Measurements from ENCODE around the gene ZNF3.

Gene ZNF3

DNA sequence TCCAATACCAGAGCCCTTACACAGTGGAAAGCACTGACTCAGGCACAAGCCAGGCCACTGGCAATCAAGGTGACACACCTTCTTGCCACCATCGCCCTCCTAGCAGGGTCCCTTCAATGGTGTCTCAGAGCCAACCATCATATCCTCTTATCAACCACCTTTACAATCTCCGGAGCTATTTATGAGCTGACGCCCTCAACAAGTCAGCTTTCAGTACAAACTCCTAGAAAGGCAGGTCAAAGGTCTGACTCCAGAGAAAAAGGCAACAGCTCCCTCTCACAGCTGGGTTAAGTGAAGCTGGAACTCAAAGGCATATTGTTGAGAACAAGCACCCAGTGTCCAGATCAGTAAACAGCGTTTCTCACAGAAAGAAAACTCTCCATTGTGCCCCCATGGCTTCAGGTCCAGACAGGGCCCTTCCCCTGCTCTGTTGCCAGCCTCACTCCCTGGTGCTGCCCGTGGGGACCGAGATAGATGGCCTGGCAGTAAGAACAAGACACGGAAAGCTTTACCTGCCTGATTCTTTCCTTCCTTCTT is 2.4 kb downstream of the ZNF3 start:
- TF ChIP-seq, protein P1, sequence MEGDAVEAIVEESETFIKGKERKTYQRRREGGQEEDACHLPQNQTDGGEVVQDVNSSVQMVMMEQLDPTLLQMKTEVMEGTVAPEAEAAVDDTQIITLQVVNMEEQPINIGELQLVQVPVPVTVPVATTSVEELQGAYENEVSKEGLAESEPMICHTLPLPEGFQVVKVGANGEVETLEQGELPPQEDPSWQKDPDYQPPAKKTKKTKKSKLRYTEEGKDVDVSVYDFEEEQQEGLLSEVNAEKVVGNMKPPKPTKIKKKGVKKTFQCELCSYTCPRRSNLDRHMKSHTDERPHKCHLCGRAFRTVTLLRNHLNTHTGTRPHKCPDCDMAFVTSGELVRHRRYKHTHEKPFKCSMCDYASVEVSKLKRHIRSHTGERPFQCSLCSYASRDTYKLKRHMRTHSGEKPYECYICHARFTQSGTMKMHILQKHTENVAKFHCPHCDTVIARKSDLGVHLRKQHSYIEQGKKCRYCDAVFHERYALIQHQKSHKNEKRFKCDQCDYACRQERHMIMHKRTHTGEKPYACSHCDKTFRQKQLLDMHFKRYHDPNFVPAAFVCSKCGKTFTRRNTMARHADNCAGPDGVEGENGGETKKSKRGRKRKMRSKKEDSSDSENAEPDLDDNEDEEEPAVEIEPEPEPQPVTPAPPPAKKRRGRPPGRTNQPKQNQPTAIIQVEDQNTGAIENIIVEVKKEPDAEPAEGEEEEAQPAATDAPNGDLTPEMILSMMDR (IDR thresholded peaks at IDR 0.05; ENCODE audit: borderline replicate concordance, control extremely low read depth, extremely low read depth, insufficient read depth, missing control alignments): no peak
- DNase-seq (ENCODE audit: low spot score): no peak
- in situ Hi-C loops (cut with MboI; ENCODE audit: low sequenced_read_pairs, unreplicated experiment): loop anchor here (10.0 kb wide), 1 partner anchor 84 kb away; no protein-coding TSS in a partner anchor

DNA sequence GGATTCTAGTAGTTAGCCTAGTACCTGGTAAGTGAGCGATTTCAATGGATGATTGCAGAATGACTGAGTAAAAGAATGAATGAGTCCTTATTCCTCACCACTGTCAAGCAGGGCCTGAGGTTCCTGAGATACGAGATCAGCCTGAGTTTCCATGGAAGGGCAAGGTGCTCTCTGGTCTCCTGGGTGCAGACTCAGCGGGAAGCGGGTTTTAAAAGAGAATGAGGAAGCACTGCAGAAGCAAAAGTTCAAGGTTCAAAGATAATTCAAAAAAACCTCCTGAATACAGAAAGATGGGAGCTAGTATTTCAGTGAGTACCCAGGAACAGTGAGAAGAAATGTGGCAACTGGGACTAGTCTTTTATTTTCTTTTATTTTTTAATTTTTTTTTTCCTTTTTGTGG is 4.3 kb downstream of the ZNF3 start:
- TF ChIP-seq, protein P1 (IDR thresholded peaks at IDR 0.05; ENCODE audit: borderline replicate concordance, control extremely low read depth, extremely low read depth, insufficient read depth, missing control alignments): no peak
- in situ Hi-C loops (cut with MboI; ENCODE audit: low sequenced_read_pairs, unreplicated experiment): loop anchor here (10.0 kb wide), 1 partner anchor 82 kb away; no protein-coding TSS in a partner anchor
- no peak for DNase-seq (ENCODE audit: low spot score)

DNA sequence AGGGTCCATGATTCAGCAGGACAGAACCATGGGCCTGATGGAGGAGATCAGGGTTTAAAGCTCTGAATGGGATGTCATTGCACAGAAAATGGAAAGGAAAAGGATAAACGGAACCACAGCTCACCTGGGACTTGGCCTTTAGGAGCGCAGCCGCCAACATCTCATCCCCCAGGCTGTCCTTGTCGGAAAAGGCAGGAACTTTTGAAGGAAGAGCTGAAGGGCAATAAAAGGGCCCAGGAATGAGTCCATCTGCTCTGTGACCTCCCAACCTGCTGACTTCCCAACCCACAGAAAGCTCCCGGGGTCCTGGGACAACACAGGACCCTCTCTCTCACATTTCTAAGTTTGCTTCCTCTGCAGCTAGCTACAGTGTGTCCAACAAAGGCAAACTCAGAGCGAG is 6.1 kb downstream of the ZNF3 start:
- in situ Hi-C loops (cut with MboI; ENCODE audit: low sequenced_read_pairs, unreplicated experiment): loop anchor here (10.0 kb wide), 1 partner anchor 81 kb away; no protein-coding TSS in a partner anchor
- TF ChIP-seq, protein P1 (IDR thresholded peaks at IDR 0.05; ENCODE audit: borderline replicate concordance, control extremely low read depth, extremely low read depth, insufficient read depth, missing control alignments): no peak
- no peak for DNase-seq (ENCODE audit: low spot score)

DNA sequence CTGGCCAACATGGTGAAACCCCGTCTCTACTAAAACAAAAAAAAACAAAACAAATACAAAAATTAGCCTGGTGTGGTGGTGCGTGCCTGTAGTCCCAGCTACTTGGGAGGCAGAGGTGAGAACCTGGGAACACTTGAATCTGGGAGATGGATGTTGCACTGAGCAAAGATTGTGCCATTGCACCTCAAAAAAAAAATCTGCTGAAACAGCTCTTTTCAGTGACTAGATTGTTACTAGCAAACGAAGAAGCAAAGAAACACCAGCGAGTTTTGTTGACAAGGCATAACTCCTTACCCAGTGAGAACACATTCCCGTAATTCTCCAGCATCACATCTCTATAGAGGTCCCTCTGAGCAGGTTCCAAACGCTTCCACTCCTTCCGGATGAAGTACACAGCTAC is 6.7 kb downstream of the ZNF3 start:
- in situ Hi-C loops (cut with MboI; ENCODE audit: low sequenced_read_pairs, unreplicated experiment): loop anchor here (10.0 kb wide), 1 partner anchor 80 kb away; no protein-coding TSS in a partner anchor
- DNase-seq (ENCODE audit: low spot score): no peak
- TF ChIP-seq, protein P1 (IDR thresholded peaks at IDR 0.05; ENCODE audit: borderline replicate concordance, control extremely low read depth, extremely low read depth, insufficient read depth, missing control alignments): no peak

DNA sequence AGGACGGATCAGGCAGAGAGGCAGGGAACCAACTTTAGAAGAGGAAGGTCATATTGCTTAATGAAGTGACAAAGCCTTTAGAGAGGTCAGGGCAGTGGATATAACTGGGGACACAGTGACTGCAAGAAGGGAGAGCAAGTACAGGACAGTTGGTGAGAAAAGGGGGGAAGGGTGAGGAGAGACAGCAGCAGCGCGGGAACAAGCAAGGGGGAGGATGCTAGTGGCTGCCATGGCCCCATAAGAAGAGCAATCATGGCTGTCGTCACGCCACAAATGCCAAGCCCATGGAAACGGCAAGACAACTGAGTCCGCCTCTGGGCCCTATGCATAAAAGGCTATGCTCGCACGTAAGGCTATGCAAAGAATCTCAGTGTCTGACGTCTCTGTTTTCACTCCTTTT is 9.1 kb downstream of the ZNF3 start:
- TF ChIP-seq, protein P1 (IDR thresholded peaks at IDR 0.05; ENCODE audit: borderline replicate concordance, control extremely low read depth, extremely low read depth, insufficient read depth, missing control alignments): no peak
- no peak for DNase-seq (ENCODE audit: low spot score)
- in situ Hi-C loops (cut with MboI; ENCODE audit: low sequenced_read_pairs, unreplicated experiment): loop anchor here (10.0 kb wide), 1 partner anchor 78 kb away; no protein-coding TSS in a partner anchor

DNA sequence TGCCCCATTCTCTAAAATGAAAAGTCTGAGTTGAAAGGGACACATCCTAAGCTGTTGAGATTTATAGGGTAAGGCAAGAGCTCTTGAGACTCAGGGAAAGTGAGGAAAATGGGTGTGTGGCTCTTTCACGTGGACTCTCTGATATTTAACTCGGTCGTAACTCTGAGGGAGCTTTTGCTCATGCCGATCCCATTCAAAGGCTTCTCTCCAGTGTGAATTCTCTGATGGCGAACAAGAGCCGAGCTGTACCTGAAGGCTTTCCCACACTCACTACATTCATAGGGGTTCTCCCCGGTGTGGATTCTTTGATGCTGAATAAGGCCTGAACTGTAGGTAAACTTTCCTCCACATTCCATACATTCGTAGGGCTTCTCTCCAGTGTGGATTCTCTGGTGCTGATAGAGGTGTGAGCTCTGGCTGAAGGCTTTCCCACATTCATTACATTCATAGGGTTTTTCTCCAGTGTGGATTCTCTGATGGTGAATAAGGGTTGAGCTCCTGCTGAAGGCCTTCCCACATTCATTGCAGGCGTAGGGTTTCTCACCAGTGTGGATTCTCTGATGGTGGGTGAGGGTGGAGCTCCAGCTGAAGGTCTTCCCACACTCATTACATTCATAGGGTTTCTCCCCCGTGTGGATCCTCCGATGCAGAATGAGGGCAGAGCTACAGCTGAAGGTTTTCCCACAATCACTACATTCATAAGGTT is 10.4 kb downstream of the ZNF3 start:
- DNase-seq (ENCODE audit: low spot score): no peak
- in situ Hi-C loops (cut with MboI; ENCODE audit: low sequenced_read_pairs, unreplicated experiment): loop anchor here (10.0 kb wide), 1 partner anchor 76 kb away; no protein-coding TSS in a partner anchor
- TF ChIP-seq, protein P1 (IDR thresholded peaks at IDR 0.05; ENCODE audit: borderline replicate concordance, control extremely low read depth, extremely low read depth, insufficient read depth, missing control alignments): no peak

All from GM13976 (cell line).